ENCODE data around the gene SCNN1B.
"Not testable (repeated sequence)": the region's sequence is repeated elsewhere in the genome, so short reads cannot be mapped to it uniquely, and the experiment has no call there.

Gene SCNN1B

GRCh38 chr16:23288726-23289512 lies 13.2 kb upstream of the SCNN1B start:
- DNase-seq (ENCODE audit: low spot score), result no peak

- no peak for DNase-seq (ENCODE audit: low spot score)
These were observed 11.7 kb upstream of the SCNN1B start for GRCh38 chr16:23290189-23291062.

GRCh38 chr16:23293016-23293415 lies 9.1 kb upstream of the SCNN1B start:
- no peak for DNase-seq (ENCODE audit: low spot score)

- no peak for DNase-seq (ENCODE audit: low spot score)
These were observed 7.8 kb upstream of the SCNN1B start for GRCh38 chr16:23294260-23294659.

- no peak for DNase-seq (ENCODE audit: low spot score)
These were observed 5.1 kb upstream of the SCNN1B start for GRCh38 chr16:23296994-23297393.

GRCh38 chr16:23298290-23298915 lies 3.7 kb upstream of the SCNN1B start:
- DNase-seq (ENCODE audit: low spot score), result no peak

- DNase-seq (ENCODE audit: low spot score), result not testable (repeated sequence)
These were observed 2.3 kb upstream of the SCNN1B start for GRCh38 chr16:23299815-23300214.

- DNase-seq (ENCODE audit: low spot score), result no peak
These were observed 654 bp upstream of the SCNN1B start for GRCh38 chr16:23301251-23302044.

GRCh38 chr16:23303685-23304084 lies 1.6 kb downstream of the SCNN1B start:
- no peak for DNase-seq (ENCODE audit: low spot score)

GRCh38 chr16:23304620-23305019 lies 2.5 kb downstream of the SCNN1B start:
- no peak for DNase-seq (ENCODE audit: low spot score)

GRCh38 chr16:23306199-23307100 lies 4.3 kb downstream of the SCNN1B start:
- DNase-seq (ENCODE audit: low spot score), result no peak

GRCh38 chr16:23310217-23310616 lies 8.1 kb downstream of the SCNN1B start:
- DNase-seq (ENCODE audit: low spot score), result no peak

- no peak for DNase-seq (ENCODE audit: low spot score)
These were observed 8.6 kb downstream of the SCNN1B start for GRCh38 chr16:23310744-23311143.

- no peak for DNase-seq (ENCODE audit: low spot score)
These were observed 14.1 kb downstream of the SCNN1B start for GRCh38 chr16:23316232-23316631.

- no peak for DNase-seq (ENCODE audit: low spot score)
These were observed 14.6 kb downstream of the SCNN1B start for GRCh38 chr16:23316634-23317265.

- DNase-seq (ENCODE audit: low spot score), result no peak
These were observed 15.2 kb downstream of the SCNN1B start for GRCh38 chr16:23317266-23317661.

- DNase-seq (ENCODE audit: low spot score), result no peak
These were observed 15.6 kb downstream of the SCNN1B start for GRCh38 chr16:23317751-23318150.

GRCh38 chr16:23318639-23319038 lies 16.5 kb downstream of the SCNN1B start:
- DNase-seq (ENCODE audit: low spot score), result no peak

- no peak for DNase-seq (ENCODE audit: low spot score)
These were observed 17.9 kb downstream of the SCNN1B start for GRCh38 chr16:23319861-23320615.

GRCh38 chr16:23320693-23321092 lies 18.6 kb downstream of the SCNN1B start:
- DNase-seq (ENCODE audit: low spot score), result no peak
